GM12891 (cell line): ENCODE measurements around the gene ZBTB7B. TPM values are rescaled to one million over a fixed set of nuclear protein-coding genes. Genes with fewer than 3 reads are reported as not detected.

Experiments
- DNase-seq: peaks from one replicate; pipeline ENCODE4 v3.0.0; 2011; ENCODE audit warnings: low spot score; ENCODE audit not compliant: insufficient read length
- FAIRE-seq: peaks from 2 replicates; lab custom pipeline; 2011; peaks lifted over from hg19 to GRCh38; lab: Jason Lieb, UNC
- PAX5 ChIP-seq: IDR thresholded peaks from 2 replicates; pipeline ENCODE4 v1.6.1; 2011; ENCODE audit warnings: low read length, moderate library complexity, mild to moderate bottlenecking; ENCODE audit not compliant: insufficient read depth, severe bottlenecking
- POLR2A ChIP-seq: IDR thresholded peaks from 2 replicates; pipeline ENCODE4 v1.6.1; 2011; ENCODE audit warnings: low read depth, low read length, control low read depth
- POLR2AphosphoS5 ChIP-seq: IDR thresholded peaks from 2 replicates; pipeline ENCODE4 v1.6.1; 2011; ENCODE audit warnings: low read depth, low read length, control low read depth
- POU2F2 ChIP-seq: IDR thresholded peaks from 2 replicates; pipeline ENCODE4 v1.6.1; 2011; ENCODE audit warnings: low read depth, mild to moderate bottlenecking, control low read depth, low read length, moderate library complexity
- SPI1 ChIP-seq: IDR thresholded peaks from 2 replicates; pipeline ENCODE4 v1.6.1; 2011; ENCODE audit warnings: low read depth, low read length, control low read depth
- TAF1 ChIP-seq: IDR thresholded peaks from 2 replicates; pipeline ENCODE4 v1.6.1; 2011; ENCODE audit warnings: low read depth, low read length, control low read depth
- polyA plus RNA-seq: library from polyadenylated mRNA; unstranded; fragments of >200 nt; gene quantifications from one replicate; pipeline ENCODE4 v1.2.1, GENCODE V29; 2012; ENCODE audit warnings: low read depth, missing spikeins, inconsistent platforms; ENCODE audit not compliant: missing spikeins

ZBTB7B gene
- 22.6 TPM for polyA plus RNA-seq

- FAIRE-seq (no peak), DNase-seq (no peak)
- TF ChIP-seq SPI1 (no peak), PAX5 (no peak), POLR2A (no peak), POU2F2 (no peak), POLR2AphosphoS5 (no peak), TAF1 (no peak)
Measured at GRCh38 chr1:155002464-155003226, at the start of gene ZBTB7B. TSS of gene ZBTB7B (plus strand) at chr1:155002802. CDS start at chr1:155014661, 11,859 bp downstream.

GRCh38 chr1:154953611-154954038, 49.0 kb upstream of the ZBTB7B start:
- FAIRE-seq, result no peak
- DNase-seq, result no peak
- TF ChIP-seq TAF1 (no peak), PAX5 (no peak), POLR2A (no peak), POLR2AphosphoS5 (no peak), SPI1 (no peak), POU2F2 (no peak)

- no peak for DNase-seq
- no peak for FAIRE-seq
- TF ChIP-seq POLR2AphosphoS5 (no peak), POLR2A (no peak), PAX5 (no peak), POU2F2 (no peak), TAF1 (no peak), SPI1 (peak; percentile 29; the same call in 1 of the 2 replicates)
Measured at GRCh38 chr1:154954541-154954940, 48.1 kb upstream of the ZBTB7B start.

- peak; percentile 56 for DNase-seq
- TF ChIP-seq SPI1, result peak; percentile 69
- no peak for TF ChIP-seq TAF1
Measured at GRCh38 chr1:154955039-154955717, 47.4 kb upstream of the ZBTB7B start.

GRCh38 chr1:154955718-154956543, 46.7 kb upstream of the ZBTB7B start, which contains the start of gene PBXIP1:
TSS of gene PBXIP1 (minus strand) at chr1:154956099. CDS start at chr1:154953721, 2,378 bp downstream.
- FAIRE-seq (peak; percentile 84), DNase-seq (peak; percentile 84)
- TF ChIP-seq TAF1 (no peak), POU2F2 (no peak)

More at GRCh38 chr1:154955039-154955717, 47.4 kb upstream of the ZBTB7B start:
- FAIRE-seq, result peak; percentile 66

GRCh38 chr1:154956544-154956941, 46.1 kb upstream of the ZBTB7B start:
- TF ChIP-seq TAF1 (no peak), PAX5 (no peak), POU2F2 (no peak), POLR2A (no peak), SPI1 (no peak)
- DNase-seq (no peak), FAIRE-seq (no peak)

- DNase-seq, result no peak
- no peak for FAIRE-seq
- TF ChIP-seq POLR2AphosphoS5, result no peak
- TF ChIP-seq POLR2A, result no peak
- TF ChIP-seq PAX5, result no peak
- TF ChIP-seq SPI1, result no peak
- no peak for TF ChIP-seq TAF1
- TF ChIP-seq POU2F2, result no peak
Measured at GRCh38 chr1:154957091-154957657, 45.4 kb upstream of the ZBTB7B start.

GRCh38 chr1:154958036-154958435, 44.6 kb upstream of the ZBTB7B start:
- DNase-seq (no peak), FAIRE-seq (no peak)
- TF ChIP-seq POU2F2, result no peak
- no peak for TF ChIP-seq PAX5
- no peak for TF ChIP-seq TAF1
- TF ChIP-seq POLR2AphosphoS5, result no peak
- TF ChIP-seq SPI1, result no peak
- TF ChIP-seq POLR2A, result no peak

GRCh38 chr1:154958681-154959425, 43.7 kb upstream of the ZBTB7B start:
- TF ChIP-seq SPI1 (no peak), POU2F2 (no peak), POLR2A (no peak), POLR2AphosphoS5 (no peak)
- FAIRE-seq, result no peak

More at GRCh38 chr1:154958681-154959425, 43.7 kb upstream of the ZBTB7B start:
- no peak for DNase-seq
